Adrenal gland (tissue), 5 donors: ENCODE data around the gene GNPNAT1.

Source experiments
- CTCF ChIP-seq, 6 experiments: fragments of 450-650 bp in 4 of 6; fragments of 200-600 bp in 2 of 6; sonication (generic) in 1 of 6; IDR thresholded peaks; 1 replicate in 5 of 6; 2 replicates in 1 of 6; pipeline versions ENCODE4 v1.5.1 to v1.8.0; 2016 to 2021; ENCODE audit warnings: antibody characterized with exemption in 6 of 6, mild to moderate bottlenecking in 2 of 6, moderate library complexity in 1 of 6
- POLR2A ChIP-seq, 2 donors: fragments of 450-650 bp; IDR thresholded peaks; one replicate each; pipeline ENCODE4 v1.6.1; 2017; ENCODE audit warnings: antibody characterized with exemption in 2 of 2, mild to moderate bottlenecking in 2 of 2, moderate library complexity in 1 of 2
- donor health status: DM: no; HTN: no; CAD: no.

GRCh38 chr14:52769887-52770286, 21.5 kb downstream of the GNPNAT1 start:
- no peak for TF ChIP-seq CTCF (IDR thresholded peaks at IDR 0.05)
- TF ChIP-seq POLR2A (IDR thresholded peaks at IDR 0.05): no peak
